ENCODE measurements around the gene SUPV3L1. TPM values are rescaled to one million over a fixed set of nuclear protein-coding genes. Genes with fewer than 3 reads are reported as not detected.

Gene SUPV3L1
- total and polyA plus RNA-seq, 9 of the 15 experiments (the other 6 are each of a cell fraction or from before 2014, with no cell fraction given) = 45.2 to 156 (median 92.6) TPM

DNA sequence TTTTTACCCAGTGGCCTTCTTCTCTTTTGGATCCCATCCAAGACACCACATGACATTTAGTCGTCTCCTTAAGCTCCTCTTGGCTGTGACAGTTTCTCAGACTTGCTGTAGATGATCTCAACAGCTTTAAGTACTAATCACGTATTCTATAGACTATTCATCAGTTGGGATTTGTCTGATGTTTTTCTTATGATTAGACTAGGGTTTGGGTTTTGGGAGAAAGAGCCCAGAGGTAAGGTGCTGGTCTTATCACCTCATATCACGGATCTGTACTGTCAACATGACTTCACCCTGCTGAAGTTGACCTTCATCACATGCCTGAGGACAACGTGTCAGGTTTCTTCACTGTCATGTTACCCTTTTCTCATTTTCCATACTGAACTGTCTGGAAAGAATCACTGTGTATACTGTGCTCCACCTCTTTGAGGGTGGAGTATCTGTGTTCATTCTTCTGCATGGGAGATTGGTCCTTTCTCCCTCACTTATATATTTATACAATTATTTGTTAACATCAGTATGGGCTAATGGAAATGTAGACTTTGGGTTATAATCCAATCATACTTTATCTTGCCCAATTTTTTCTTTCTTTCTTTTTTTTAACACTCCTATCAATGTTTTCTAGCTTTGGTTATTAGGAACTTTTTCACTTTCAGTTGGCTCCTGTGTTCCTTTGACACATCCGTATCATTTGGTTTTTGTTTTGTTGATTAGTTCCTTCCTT lies 33.7 kb downstream of the SUPV3L1 start (continued):
- no peak for TF ChIP-seq ZBTB11 (CRISPR knock-in tag; IDR thresholded peaks at IDR 0.05)
- no peak for TF ChIP-seq ZNF717 (CRISPR knock-in tag; IDR thresholded peaks at IDR 0.05)
- TF ChIP-seq, protein P1, sequence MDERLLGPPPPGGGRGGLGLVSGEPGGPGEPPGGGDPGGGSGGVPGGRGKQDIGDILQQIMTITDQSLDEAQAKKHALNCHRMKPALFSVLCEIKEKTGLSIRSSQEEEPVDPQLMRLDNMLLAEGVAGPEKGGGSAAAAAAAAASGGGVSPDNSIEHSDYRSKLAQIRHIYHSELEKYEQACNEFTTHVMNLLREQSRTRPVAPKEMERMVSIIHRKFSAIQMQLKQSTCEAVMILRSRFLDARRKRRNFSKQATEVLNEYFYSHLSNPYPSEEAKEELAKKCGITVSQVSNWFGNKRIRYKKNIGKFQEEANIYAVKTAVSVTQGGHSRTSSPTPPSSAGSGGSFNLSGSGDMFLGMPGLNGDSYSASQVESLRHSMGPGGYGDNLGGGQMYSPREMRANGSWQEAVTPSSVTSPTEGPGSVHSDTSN (CRISPR knock-in tag; IDR thresholded peaks at IDR 0.05; ENCODE audit: low read depth) = no peak
- TF ChIP-seq, protein P1 (tag; conservative IDR thresholded peaks at IDR 0.05; ENCODE audit: low read depth) = peak; percentile 75
- peak in 1 of 2 experiments; percentile 33 for TF ChIP-seq E2F6 (IDR thresholded peaks at IDR 0.05; ENCODE audit: borderline replicate concordance in 1 of 2, extremely low read depth in 1 of 2, insufficient read depth in 1 of 2, insufficient read length in 1 of 2, low read depth in 1 of 2, low read length in 1 of 2, poor library complexity in 1 of 2, severe bottlenecking in 1 of 2)
- TF ChIP-seq SIN3A (IDR thresholded peaks at IDR 0.05; ENCODE audit: borderline replicate concordance in 2 of 2, control insufficient read depth in 1 of 2, low read depth in 2 of 2, low read length in 2 of 2) = no peak
- TF ChIP-seq ATF7 (IDR thresholded peaks at IDR 0.05) = peak; percentile 95
- no peak for TF ChIP-seq ZBTB1 (CRISPR knock-in tag; IDR thresholded peaks at IDR 0.05; ENCODE audit: borderline replicate concordance, low read depth)
- TF ChIP-seq, protein P2, sequence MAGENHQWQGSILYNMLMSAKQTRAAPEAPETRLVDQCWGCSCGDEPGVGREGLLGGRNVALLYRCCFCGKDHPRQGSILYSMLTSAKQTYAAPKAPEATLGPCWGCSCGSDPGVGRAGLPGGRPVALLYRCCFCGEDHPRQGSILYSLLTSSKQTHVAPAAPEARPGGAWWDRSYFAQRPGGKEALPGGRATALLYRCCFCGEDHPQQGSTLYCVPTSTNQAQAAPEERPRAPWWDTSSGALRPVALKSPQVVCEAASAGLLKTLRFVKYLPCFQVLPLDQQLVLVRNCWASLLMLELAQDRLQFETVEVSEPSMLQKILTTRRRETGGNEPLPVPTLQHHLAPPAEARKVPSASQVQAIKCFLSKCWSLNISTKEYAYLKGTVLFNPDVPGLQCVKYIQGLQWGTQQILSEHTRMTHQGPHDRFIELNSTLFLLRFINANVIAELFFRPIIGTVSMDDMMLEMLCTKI (IDR thresholded peaks at IDR 0.05; ENCODE audit: partially characterized antibody) = no peak
- peak; percentile 65; the same call in 1 of the 2 replicates for TF ChIP-seq TOE1 (IDR thresholded peaks at IDR 0.05; ENCODE audit: borderline replicate concordance)
- no peak for TF ChIP-seq TOE1 (CRISPR knock-in tag; IDR thresholded peaks at IDR 0.05; ENCODE audit: borderline replicate concordance, low read depth)
- no peak for TF ChIP-seq ELF1 (tag; IDR thresholded peaks at IDR 0.05)
- no peak for TF ChIP-seq TBL1XR1 (IDR thresholded peaks at IDR 0.05; ENCODE audit: low read length in 2 of 2)
- TF ChIP-seq ZNF699 (CRISPR knock-in tag; IDR thresholded peaks at IDR 0.05; ENCODE audit: insufficient replicate concordance) = no peak
- peak; percentile 87 for TF ChIP-seq NFIC (IDR thresholded peaks at IDR 0.05)
- no peak for TF ChIP-seq ZNF778 (CRISPR knock-in tag; IDR thresholded peaks at IDR 0.05)
- no peak for TF ChIP-seq JUNB (CRISPR knock-in tag; conservative IDR thresholded peaks at IDR 0.05)

Measured in K562 (cell line).